Thoracic aorta (tissue), 2 donors: ENCODE data around the gene VDAC1. TPM values are rescaled to one million over a fixed set of nuclear protein-coding genes. Genes with fewer than 3 reads are reported as not detected.
"Not testable (repeated sequence)": the region's sequence is repeated elsewhere in the genome, so short reads cannot be mapped to it uniquely, and the experiment has no call there.

ENCODE experiments used
- ATAC-seq: fragments of 150-250 bp; one replicate; pipeline ENCODE4 v1.8.0; 2017; ENCODE audit warnings: low read depth; ENCODE audit not compliant: insufficient number of reproducible peaks, low FRiP score
- DNase-seq: peaks from one replicate; pipeline ENCODE4 v3.0.0-alpha.2; 2020; ENCODE audit warnings: low spot score
- H3K27ac ChIP-seq, 2 donors: fragments of 200-600 bp; sonication (generic); 1 replicate in 1 of 2; 2 replicates in 1 of 2; pipeline ENCODE4 v1.5.1; 2016; ENCODE audit warnings: mild to moderate bottlenecking in 2 of 2, moderate library complexity in 2 of 2
- H3K27me3 ChIP-seq: fragments of 200-600 bp; sonication (generic); replicated peaks from 2 replicates; pipeline ENCODE4 v1.6.0; 2016; ENCODE audit warnings: mild to moderate bottlenecking; ENCODE audit not compliant: insufficient read depth
- H3K36me3 ChIP-seq: fragments of 200-600 bp; sonication (generic); one replicate; pipeline ENCODE4 v1.5.1; 2016
- H3K4me1 ChIP-seq, 2 donors: fragments of 200-600 bp; sonication (generic); 1 replicate in 1 of 2; 2 replicates in 1 of 2; pipeline versions ENCODE4 v1.5.1 to v1.6.0; 2016; ENCODE audit warnings: low read depth in 2 of 2, mild to moderate bottlenecking in 1 of 2; ENCODE audit not compliant: control insufficient read depth in 1 of 2
- H3K4me3 ChIP-seq: fragments of 200-600 bp; sonication (generic); 2 replicates; pipeline ENCODE4 v1.5.1; 2016; ENCODE audit warnings: mild to moderate bottlenecking
- H3K9me3 ChIP-seq: fragments of 200-600 bp; sonication (generic); 2 replicates; pipeline ENCODE4 v1.5.1; 2016
- total RNA-seq, 2 donors: library from RNA; depleted of rRNA; stranded (reverse); fragments of >200 nt; gene quantifications; one replicate each; pipeline versions ENCODE4 v1.1.0 to v1.2.3, GENCODE V29; 2016
- TF ChIP-seq, protein P1 (sequence below): fragments of 200-600 bp; sonication (generic); IDR thresholded peaks from one replicate; pipeline ENCODE4 v1.5.1; 2019; ENCODE audit warnings: antibody characterized with exemption

VDAC1 gene
- total RNA-seq, 2 donors from 2014 or later = 77.0 to 112 TPM

DNA sequence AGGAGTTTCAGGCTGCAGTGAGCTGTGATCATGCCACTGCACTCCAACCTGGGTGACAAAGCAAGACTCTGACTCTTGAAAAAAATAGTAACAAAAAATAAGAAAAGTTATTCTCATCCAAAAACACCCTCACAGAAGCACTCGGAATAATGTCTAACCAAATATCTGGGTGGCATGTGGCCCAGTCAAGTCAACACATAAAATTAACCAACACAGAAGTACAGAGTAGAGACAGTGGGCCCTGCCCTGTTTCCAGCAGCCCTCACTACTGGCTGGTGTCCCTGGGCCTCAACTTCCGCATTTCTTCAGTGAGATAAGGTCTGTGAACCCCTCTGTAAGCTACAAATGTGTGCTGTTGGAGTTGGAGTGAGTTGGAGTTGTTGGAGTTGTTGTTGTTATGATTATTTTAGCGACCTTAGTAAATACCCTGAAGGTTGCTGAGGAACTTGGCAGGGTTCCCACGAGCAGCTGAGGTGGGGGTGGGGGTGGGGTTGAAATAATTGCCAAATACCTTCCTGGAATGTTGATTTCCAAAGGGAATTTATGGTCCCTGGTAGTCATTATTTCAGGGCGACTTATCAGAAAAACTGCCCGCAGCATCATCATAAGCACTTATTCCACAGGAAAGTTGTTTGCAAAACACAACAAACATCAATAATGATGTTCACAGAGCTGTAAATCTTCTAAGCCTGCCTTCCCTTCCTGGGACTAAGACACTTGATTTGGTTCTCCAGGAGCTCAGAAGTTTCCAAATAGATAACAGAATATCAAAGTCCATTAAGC is 66.5 kb downstream of the VDAC1 start:
- DNase-seq = no peak

DNA sequence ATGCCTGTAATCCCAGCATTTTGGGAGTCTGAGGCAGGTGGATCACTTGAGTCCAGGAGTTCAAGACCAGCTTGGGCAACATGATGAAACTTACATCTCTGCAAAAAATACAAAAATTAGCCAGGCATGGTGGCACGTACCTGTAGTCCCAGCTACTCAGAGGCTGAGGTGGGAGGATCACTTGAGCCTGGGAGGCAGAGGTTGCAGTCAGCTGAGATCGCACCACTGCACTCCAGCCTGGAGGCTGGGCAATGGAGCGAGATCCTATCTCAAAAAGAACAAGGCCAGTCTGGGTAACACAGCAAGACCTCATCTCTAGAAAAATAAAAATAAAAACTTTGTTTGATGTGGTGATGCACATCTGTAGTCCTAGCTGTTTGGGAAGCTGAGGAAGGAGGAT is 67.1 kb downstream of the VDAC1 start:
- H3K36me3 ChIP-seq, DNase-seq, ATAC-seq, H3K9me3 ChIP-seq, H3K4me3 ChIP-seq, H3K27ac ChIP-seq, H3K27me3 ChIP-seq: not testable (repeated sequence)
- H3K4me1 ChIP-seq = peaks cover 8 to 21% of the 10 kb centered on the region in 2 donors

More for the DNA sequence above, 66.5 kb downstream of the VDAC1 start:
- TF ChIP-seq, protein P1, sequence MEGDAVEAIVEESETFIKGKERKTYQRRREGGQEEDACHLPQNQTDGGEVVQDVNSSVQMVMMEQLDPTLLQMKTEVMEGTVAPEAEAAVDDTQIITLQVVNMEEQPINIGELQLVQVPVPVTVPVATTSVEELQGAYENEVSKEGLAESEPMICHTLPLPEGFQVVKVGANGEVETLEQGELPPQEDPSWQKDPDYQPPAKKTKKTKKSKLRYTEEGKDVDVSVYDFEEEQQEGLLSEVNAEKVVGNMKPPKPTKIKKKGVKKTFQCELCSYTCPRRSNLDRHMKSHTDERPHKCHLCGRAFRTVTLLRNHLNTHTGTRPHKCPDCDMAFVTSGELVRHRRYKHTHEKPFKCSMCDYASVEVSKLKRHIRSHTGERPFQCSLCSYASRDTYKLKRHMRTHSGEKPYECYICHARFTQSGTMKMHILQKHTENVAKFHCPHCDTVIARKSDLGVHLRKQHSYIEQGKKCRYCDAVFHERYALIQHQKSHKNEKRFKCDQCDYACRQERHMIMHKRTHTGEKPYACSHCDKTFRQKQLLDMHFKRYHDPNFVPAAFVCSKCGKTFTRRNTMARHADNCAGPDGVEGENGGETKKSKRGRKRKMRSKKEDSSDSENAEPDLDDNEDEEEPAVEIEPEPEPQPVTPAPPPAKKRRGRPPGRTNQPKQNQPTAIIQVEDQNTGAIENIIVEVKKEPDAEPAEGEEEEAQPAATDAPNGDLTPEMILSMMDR = no peak
- Histone ChIP-seq H3K36me3 (no peaks in the 10 kb centered on the region), H3K27me3 (no peaks in the 10 kb centered on the region), H3K9me3 (no peaks in the 10 kb centered on the region), H3K4me1 (peaks cover 2 to 21% of the 10 kb centered on the region in 2 donors), H3K4me3 (no peak overlapping the region), H3K27ac (no peak overlapping the region)
- no peak for ATAC-seq

DNA sequence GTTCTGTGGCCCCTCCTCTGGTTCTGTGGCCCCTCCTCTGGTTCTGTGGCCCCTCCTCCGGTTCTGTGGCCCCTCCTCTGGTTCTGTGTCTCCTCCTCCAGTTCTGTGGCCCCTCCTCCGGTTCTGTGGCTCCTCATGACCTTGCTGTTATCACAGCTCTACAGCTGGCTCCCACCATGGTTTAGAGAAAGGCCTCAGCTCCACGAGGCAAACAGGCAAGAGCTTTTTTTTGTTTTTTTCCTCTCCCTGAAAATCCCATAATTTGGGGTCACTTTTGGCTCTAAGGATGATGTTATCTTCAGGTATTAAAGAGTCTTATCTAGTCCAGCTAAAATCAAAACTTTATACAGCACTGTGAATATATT is 68.1 kb downstream of the VDAC1 start:
- Histone ChIP-seq H3K27ac (no peak overlapping the region), H3K36me3 (no peaks in the 10 kb centered on the region), H3K4me3 (no peak overlapping the region), H3K9me3 (no peaks in the 10 kb centered on the region), H3K27me3 (no peaks in the 10 kb centered on the region), H3K4me1 (peaks cover 8 to 24% of the 10 kb centered on the region in 2 donors)
- DNase-seq (no peak), ATAC-seq (no peak)
- TF ChIP-seq, protein P1 = no peak

DNA sequence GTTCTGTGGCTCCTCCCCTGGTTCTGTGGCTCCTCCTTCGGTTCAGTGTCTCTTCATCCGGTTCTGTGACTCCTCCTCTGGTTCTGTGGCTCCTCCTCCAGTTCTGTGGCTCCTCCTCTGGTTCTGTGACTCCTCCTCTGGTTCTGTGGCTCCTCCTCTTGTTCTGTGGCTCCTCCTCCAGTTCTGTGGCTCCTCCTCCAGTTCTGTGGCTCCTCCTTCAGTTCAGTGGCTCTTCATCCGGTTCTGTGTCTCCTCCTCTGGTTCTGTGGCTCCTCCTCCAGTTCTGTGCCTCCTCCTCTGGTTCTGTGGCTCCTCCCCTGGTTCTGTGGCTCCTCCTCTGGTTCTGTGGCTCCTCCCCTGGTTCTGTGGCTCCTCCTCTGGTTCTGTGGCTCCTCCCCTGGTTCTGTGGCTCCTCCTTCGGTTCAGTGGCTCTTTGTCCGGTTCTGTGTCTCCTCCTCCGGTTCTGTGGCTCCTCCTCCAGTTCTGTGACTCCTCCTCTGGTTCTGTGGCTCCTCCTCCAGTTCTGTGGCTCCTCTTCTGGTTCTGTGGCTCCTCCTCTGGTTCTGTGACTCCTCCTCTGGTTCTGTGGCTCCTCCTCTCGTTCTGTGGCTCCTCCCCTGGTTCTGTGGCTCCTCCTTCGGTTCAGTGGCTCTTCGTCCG is 68.7 kb downstream of the VDAC1 start:
- H3K36me3 ChIP-seq, DNase-seq, H3K27me3 ChIP-seq, H3K9me3 ChIP-seq, H3K27ac ChIP-seq, ATAC-seq, H3K4me3 ChIP-seq: not testable (repeated sequence)
- H3K4me1 ChIP-seq = peaks cover 8 to 24% of the 10 kb centered on the region in 2 donors

DNA sequence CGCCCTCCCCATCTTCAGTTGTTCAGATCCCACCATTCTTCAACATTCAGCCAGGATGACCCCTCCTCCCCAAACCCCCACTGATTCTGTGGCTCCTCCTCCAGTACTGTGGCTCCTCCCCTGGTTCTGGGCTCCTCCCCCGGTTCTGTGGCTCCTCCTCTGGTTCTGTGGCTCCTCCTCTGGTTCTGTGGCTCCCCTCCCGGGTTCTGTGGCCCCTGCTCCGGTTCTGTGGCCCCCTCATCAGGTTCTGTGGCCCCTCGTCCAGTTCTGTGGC is 69.2 kb downstream of the VDAC1 start:
- ATAC-seq (no peak), DNase-seq (no peak)
- peaks cover 8 to 27% of the 10 kb centered on the region in 2 donors for H3K4me1 ChIP-seq
- H3K27ac ChIP-seq = no peak overlapping the region
- H3K9me3 ChIP-seq = no peaks in the 10 kb centered on the region
- no peaks in the 10 kb centered on the region for H3K36me3 ChIP-seq
- H3K27me3 ChIP-seq = no peaks in the 10 kb centered on the region
- no peak overlapping the region for H3K4me3 ChIP-seq
- TF ChIP-seq, protein P1 = no peak

DNA sequence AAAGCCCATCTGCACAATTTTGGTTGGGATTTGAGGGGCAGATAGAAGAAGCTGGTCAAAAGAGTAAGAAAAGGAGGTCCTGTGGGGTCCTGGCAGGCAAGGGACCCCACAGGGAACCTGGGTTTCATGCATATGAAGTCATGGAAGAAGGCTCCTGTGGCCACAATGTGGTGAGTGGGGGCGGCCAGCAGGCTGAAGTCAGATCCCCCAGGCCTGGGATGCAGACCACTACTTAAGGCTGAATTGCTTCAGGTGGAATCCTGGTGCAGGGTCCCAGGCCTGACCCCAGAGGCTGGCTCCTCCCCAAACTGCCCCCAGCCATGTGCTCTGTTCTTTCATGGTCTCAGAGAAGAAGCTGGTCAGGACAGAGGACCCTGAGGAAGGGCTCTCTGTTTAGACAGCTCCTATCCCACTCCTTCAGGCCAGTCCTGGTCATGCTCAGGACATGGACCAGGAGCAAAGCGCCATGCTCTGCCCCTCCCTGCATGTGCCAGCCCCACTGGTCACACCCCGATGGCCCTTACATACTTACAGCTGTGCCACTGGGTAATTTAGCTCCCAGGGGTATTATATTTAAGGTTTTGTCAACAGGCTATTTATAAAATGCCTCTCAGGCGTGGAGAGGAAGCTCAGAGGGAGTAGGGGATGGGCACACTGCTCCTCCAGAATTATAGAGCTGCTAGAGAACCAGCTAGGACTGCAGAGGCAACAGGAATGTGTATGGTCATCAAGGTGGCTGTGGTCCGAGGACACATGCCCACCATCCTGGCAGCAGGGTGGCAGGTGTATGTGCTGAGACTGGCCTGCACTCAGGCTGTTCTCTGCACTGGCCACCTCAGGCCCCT is 69.7 kb downstream of the VDAC1 start:
- H3K4me3 ChIP-seq = no peak overlapping the region

More for the DNA sequence above, 69.7 kb downstream of the VDAC1 start:
- no peak for ATAC-seq
- no peaks in the 10 kb centered on the region for H3K27me3 ChIP-seq
- no peak overlapping the region for H3K27ac ChIP-seq
- TF ChIP-seq, protein P1 = no peak
- no peak for DNase-seq
- peaks cover 8 to 32% of the 10 kb centered on the region in 2 donors for H3K4me1 ChIP-seq
- H3K36me3 ChIP-seq = no peaks in the 10 kb centered on the region
- no peaks in the 10 kb centered on the region for H3K9me3 ChIP-seq
